Neural progenitor cell (in vitro differentiated cells): ENCODE results near the gene RCC2. TPM values are rescaled to one million over a fixed set of nuclear protein-coding genes. Genes with fewer than 3 reads are reported as not detected.

Experiments used
- DNase-seq: peaks from one replicate; pipeline ENCODE4 v3.0.0-alpha.2; 2016; ENCODE audit warnings: low spot score
- H2AFZ ChIP-seq: fragments of 200-600 bp; sonication (generic); replicated peaks from 2 replicates; pipeline ENCODE4 v1.6.1; 2016; ENCODE audit warnings: antibody characterized with exemption
- H3F3A ChIP-seq: fragments of 200-600 bp; sonication (generic); 2 replicates; pipeline ENCODE4 v1.6.1; 2016; ENCODE audit warnings: antibody characterized with exemption, low read depth
- H3K27ac ChIP-seq: fragments of 200-600 bp; sonication (generic); 2 replicates; pipeline ENCODE4 v1.5.1; 2016; ENCODE audit warnings: mild to moderate bottlenecking
- H3K27me3 ChIP-seq: fragments of 200-600 bp; sonication (generic); 2 replicates; pipeline ENCODE4 v1.6.1; 2016; ENCODE audit warnings: mild to moderate bottlenecking, moderate library complexity
- H3K36me3 ChIP-seq: fragments of 200-600 bp; sonication (generic); 2 replicates; pipeline ENCODE4 v1.5.1; 2016
- H3K4me1 ChIP-seq: fragments of 200-600 bp; sonication (generic); 2 replicates; pipeline ENCODE4 v1.6.1; 2016; ENCODE audit warnings: mixed run types
- H3K4me2 ChIP-seq: fragments of 200-600 bp; sonication (generic); 2 replicates; pipeline ENCODE4 v1.6.1; 2016
- H3K4me3 ChIP-seq: fragments of 200-600 bp; sonication (generic); 2 replicates; pipeline ENCODE4 v1.5.1; 2016
- H3K79me2 ChIP-seq: fragments of 200-600 bp; sonication (generic); 2 replicates; pipeline ENCODE4 v1.6.1; 2016; ENCODE audit warnings: low read depth
- H3K9ac ChIP-seq: fragments of 200-600 bp; sonication (generic); 2 replicates; pipeline ENCODE4 v1.6.1; 2016
- H3K9me3 ChIP-seq: fragments of 200-600 bp; sonication (generic); 2 replicates; pipeline ENCODE4 v1.5.1; 2016; ENCODE audit warnings: low read depth
- H4K20me1 ChIP-seq: fragments of 200-600 bp; sonication (generic); 2 replicates; pipeline ENCODE4 v1.6.1; 2016; ENCODE audit warnings: low read depth
- H3K27ac Mint-ChIP-seq: 3 replicates; pipeline ENCODE4 v1.8.0; 2021; ENCODE audit warnings: mixed read lengths
- H3K27me3 Mint-ChIP-seq: 2 replicates; pipeline ENCODE4 v1.8.0; 2022; ENCODE audit warnings: low read depth, mild to moderate bottlenecking, inconsistent platforms, moderate library complexity, mixed read lengths; ENCODE audit not compliant: insufficient read depth
- H3K36me3 Mint-ChIP-seq: 3 replicates; pipeline ENCODE4 v1.8.0; 2021; ENCODE audit warnings: mixed read lengths
- H3K4me1 Mint-ChIP-seq: 3 replicates; pipeline ENCODE4 v1.8.0; 2021; ENCODE audit warnings: mixed read lengths
- H3K4me3 Mint-ChIP-seq: 3 replicates; pipeline ENCODE4 v1.8.0; 2021; ENCODE audit warnings: mild to moderate bottlenecking, moderate library complexity, mixed read lengths
- H3K9me3 Mint-ChIP-seq: 3 replicates; pipeline ENCODE4 v1.8.0; 2020; ENCODE audit warnings: mixed read lengths
- EZH2 ChIP-seq: fragments of 200-600 bp; sonication (generic); IDR thresholded peaks from 2 replicates; pipeline ENCODE4 v1.6.1; 2017; ENCODE audit warnings: antibody characterized with exemption, mild to moderate bottlenecking, moderate library complexity
- EZH2phosphoT487 ChIP-seq: fragments of 200-600 bp; sonication (generic); IDR thresholded peaks from 2 replicates; pipeline ENCODE4 v1.6.1; 2017; ENCODE audit warnings: antibody characterized with exemption
- total RNA-seq: library from RNA; depleted of rRNA; stranded (reverse); fragments of >200 nt; gene quantifications from 2 replicates; pipeline ENCODE4 v1.2.3, GENCODE V29; 2015; ENCODE audit warnings: low replicate concordance
- TF ChIP-seq, protein P1 (sequence below): fragments of 200-600 bp; sonication (generic); IDR thresholded peaks from 2 replicates; pipeline ENCODE4 v1.5.1; 2017; ENCODE audit warnings: antibody characterized with exemption, mild to moderate bottlenecking

Gene RCC2
- total RNA-seq, 1 donor from 2014 or later, result 126 TPM

DNA sequence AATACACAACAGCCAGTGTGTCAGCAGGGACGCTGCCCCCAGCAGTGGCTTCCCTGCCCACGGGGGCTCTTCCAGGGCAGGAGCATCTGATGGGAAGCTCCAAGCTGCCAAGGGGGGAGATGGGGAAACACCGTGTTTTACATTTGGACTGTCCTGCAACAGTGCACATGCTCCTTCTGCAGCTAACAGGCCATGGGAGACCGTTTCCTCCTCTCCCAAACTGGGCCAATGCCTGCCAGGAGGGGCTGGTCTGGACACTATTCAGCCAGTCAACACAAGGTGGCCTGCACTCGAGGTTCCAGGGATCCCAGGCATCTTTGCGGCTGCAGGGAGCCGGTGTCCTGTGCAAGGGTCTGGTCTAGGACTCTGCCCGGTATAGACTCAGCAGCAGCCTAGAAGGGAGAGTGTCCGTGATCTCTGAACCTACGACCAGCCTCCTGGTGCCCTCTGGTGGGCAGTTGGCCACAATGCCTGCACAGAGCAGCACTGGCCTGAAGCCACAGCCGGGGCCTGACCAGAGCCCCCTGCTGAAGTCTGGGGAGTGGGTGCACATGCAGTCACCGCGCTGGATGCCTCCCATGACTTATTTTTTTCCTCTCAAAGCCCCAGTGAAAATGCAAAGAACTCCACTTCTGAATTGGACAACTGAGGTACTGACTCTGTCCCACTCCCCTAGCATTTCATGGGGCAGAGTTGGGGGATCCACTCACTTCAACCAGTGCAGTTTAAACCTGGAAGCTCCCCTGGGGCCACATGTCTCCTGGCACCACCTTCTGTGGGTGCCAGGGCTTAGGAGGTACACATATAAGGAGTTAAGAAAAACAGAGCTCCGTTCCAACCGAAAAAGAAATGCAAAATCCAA is 33.3 kb downstream of the RCC2 start:
- Mint-ChIP-seq H3K4me1 (peaks cover 21% of the 10 kb centered on the region), H3K27ac (no peak overlapping the region), H3K36me3 (peaks cover 24% of the 10 kb centered on the region)

DNA sequence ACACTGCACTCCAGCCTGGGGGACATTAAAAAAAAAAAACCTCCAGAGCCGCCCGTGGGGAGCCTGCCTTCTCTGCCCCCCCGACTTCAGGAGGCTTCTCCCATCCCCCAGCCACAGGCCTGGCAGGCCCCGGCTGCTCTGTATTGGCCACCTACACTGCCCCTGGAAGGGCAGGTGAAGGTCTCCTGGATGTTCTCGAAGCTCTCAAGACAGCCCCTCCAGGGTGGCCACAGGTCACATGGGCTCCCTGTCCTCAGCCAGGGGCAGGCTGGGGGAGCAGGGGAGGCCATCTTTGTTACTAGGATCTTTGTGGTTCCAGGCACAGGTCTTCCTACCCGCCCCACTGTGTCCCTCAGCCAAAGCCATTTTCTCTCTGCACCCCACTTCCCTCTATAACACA is 34.7 kb downstream of the RCC2 start:
- TF ChIP-seq, protein P1, sequence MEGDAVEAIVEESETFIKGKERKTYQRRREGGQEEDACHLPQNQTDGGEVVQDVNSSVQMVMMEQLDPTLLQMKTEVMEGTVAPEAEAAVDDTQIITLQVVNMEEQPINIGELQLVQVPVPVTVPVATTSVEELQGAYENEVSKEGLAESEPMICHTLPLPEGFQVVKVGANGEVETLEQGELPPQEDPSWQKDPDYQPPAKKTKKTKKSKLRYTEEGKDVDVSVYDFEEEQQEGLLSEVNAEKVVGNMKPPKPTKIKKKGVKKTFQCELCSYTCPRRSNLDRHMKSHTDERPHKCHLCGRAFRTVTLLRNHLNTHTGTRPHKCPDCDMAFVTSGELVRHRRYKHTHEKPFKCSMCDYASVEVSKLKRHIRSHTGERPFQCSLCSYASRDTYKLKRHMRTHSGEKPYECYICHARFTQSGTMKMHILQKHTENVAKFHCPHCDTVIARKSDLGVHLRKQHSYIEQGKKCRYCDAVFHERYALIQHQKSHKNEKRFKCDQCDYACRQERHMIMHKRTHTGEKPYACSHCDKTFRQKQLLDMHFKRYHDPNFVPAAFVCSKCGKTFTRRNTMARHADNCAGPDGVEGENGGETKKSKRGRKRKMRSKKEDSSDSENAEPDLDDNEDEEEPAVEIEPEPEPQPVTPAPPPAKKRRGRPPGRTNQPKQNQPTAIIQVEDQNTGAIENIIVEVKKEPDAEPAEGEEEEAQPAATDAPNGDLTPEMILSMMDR, result no peak
- TF ChIP-seq EZH2, result no peak
- TF ChIP-seq EZH2phosphoT487, result no peak
- Histone ChIP-seq H4K20me1 (peaks cover 22% of the 10 kb centered on the region), H3K79me2 (no peaks in the 10 kb centered on the region), H3K4me2 (no peak overlapping the region), H2AFZ (no peak overlapping the region), H3K9me3 (no peaks in the 10 kb centered on the region), H3F3A (peaks cover 33% of the 10 kb centered on the region), H3K27ac (no peak overlapping the region), H3K4me3 (no peak overlapping the region), H3K27me3 (no peaks in the 10 kb centered on the region), H3K4me1 (peaks cover 16% of the 10 kb centered on the region), H3K9ac (no peak overlapping the region), H3K36me3 (no peaks in the 10 kb centered on the region)
- Mint-ChIP-seq H3K4me3 (no peak overlapping the region), H3K27me3 (peaks cover 2% of the 10 kb centered on the region), H3K27ac (no peak overlapping the region), H3K4me1 (peaks cover 31% of the 10 kb centered on the region), H3K9me3 (no peaks in the 10 kb centered on the region), H3K36me3 (peaks cover 16% of the 10 kb centered on the region)
- DNase-seq, result no peak

More for the DNA sequence above, 33.3 kb downstream of the RCC2 start:
- no peaks in the 10 kb centered on the region for H3K27me3 ChIP-seq
- no peak overlapping the region for H3K27ac ChIP-seq
- no peaks in the 10 kb centered on the region for H3K9me3 Mint-ChIP-seq
- peaks cover 8% of the 10 kb centered on the region for H3K4me1 ChIP-seq
- H3K27me3 Mint-ChIP-seq, result no peaks in the 10 kb centered on the region
- no peak overlapping the region for H3K4me3 ChIP-seq
- H3K79me2 ChIP-seq, result no peaks in the 10 kb centered on the region
- no peak overlapping the region for H3K4me3 Mint-ChIP-seq
- no peaks in the 10 kb centered on the region for H3K9me3 ChIP-seq
- peak; percentile 86 for DNase-seq
- no peak overlapping the region for H3K4me2 ChIP-seq
- peaks cover 36% of the 10 kb centered on the region for H3F3A ChIP-seq
- TF ChIP-seq, protein P1, result peak; percentile 81
- TF ChIP-seq EZH2phosphoT487, result no peak
- H2AFZ ChIP-seq, result no peak overlapping the region
- no peaks in the 10 kb centered on the region for H3K36me3 ChIP-seq
- H3K9ac ChIP-seq, result no peak overlapping the region
- H4K20me1 ChIP-seq, result peaks cover 36% of the 10 kb centered on the region

DNA sequence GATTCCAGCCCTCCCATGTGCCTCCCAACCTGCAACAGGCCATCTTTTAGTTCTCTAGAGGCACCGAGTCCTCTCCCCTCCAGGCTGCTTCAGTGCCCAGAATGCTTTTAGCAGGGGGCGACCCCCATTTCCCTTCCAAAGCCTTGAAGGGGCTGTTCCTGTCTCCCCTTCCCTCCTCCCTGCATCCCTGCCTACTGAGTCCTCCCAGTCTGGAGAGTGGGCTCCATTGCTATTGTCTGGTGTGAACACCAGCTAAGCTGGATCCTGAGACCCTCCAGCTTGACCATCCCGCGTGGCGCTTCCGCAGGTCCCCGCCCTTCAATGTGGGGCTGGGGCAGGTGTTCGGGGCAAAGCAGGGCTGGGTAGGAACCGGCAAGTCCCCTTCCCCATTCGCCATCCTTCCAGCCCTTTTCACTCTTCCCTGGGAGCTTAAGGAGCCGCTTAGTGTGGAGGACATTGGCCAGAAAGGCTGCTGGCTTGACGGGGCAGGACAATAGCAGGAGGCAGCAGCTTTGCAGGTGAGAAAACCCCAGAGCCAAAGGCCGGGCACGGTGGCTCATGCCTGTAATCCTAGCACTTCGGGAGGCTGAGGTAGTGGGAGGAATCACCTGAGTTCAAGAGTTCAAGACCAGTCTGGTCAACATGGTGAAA is 35.3 kb downstream of the RCC2 start:
- Histone ChIP-seq H2AFZ (no peak overlapping the region), H3K9me3 (no peaks in the 10 kb centered on the region), H3K4me2 (peak overlapping the region; percentile 2), H3K79me2 (no peaks in the 10 kb centered on the region), H3K27me3 (no peaks in the 10 kb centered on the region), H3K9ac (no peak overlapping the region), H3K4me3 (no peak overlapping the region), H3K36me3 (no peaks in the 10 kb centered on the region), H3K4me1 (peaks cover 16% of the 10 kb centered on the region), H4K20me1 (peaks cover 21% of the 10 kb centered on the region), H3F3A (peaks cover 27% of the 10 kb centered on the region), H3K27ac (peak overlapping the region; percentile 63)
- Mint-ChIP-seq H3K9me3 (no peaks in the 10 kb centered on the region), H3K27me3 (peaks cover 3% of the 10 kb centered on the region), H3K36me3 (peaks cover 14% of the 10 kb centered on the region), H3K4me1 (peaks cover 31% of the 10 kb centered on the region), H3K27ac (peak overlapping the region; percentile 66), H3K4me3 (no peak overlapping the region)
- DNase-seq, result peak; percentile 45
- TF ChIP-seq, protein P1, result no peak
- TF ChIP-seq EZH2 (no peak), EZH2phosphoT487 (no peak)
